DND-41 (cell line): ENCODE results near the gene TP63.

ENCODE experiments used
- ATAC-seq: fragments of 200-7000 bp; cut with Tn5 transposase; 3 replicates; pipeline ENCODE4 v1.9.1; 2021; ENCODE audit warnings: low read depth; ENCODE audit not compliant: insufficient read depth
- DNase-seq: peaks from one replicate; pipeline ENCODE4 v3.0.0-alpha.2; 2020
- H2AFZ ChIP-seq: 2 replicates; pipeline ENCODE4 v1.6.0; 2012; ENCODE audit warnings: low read depth, low read length
- H3K27ac ChIP-seq: 2 replicates; pipeline ENCODE4 v1.5.1; 2012; ENCODE audit warnings: low read length, inconsistent platforms
- H3K27me3 ChIP-seq: fragments of 200-600 bp; sonication (generic); 2 replicates; pipeline ENCODE4 v1.6.0; 2012; ENCODE audit warnings: low read length, mild to moderate bottlenecking, inconsistent platforms; ENCODE audit not compliant: insufficient read depth, poor library complexity
- H3K36me3 ChIP-seq: 2 replicates; pipeline ENCODE4 v1.5.1; 2012; ENCODE audit warnings: low read length, inconsistent platforms; ENCODE audit not compliant: insufficient read depth
- H3K4me1 ChIP-seq: 2 replicates; pipeline ENCODE4 v1.5.1; 2012; ENCODE audit warnings: mild to moderate bottlenecking, low read length; ENCODE audit not compliant: insufficient read depth
- H3K4me2 ChIP-seq: 2 replicates; pipeline ENCODE4 v1.6.0; 2012; ENCODE audit warnings: mild to moderate bottlenecking, moderate library complexity, low read length, inconsistent platforms; ENCODE audit not compliant: insufficient read depth
- H3K4me3 ChIP-seq, 2 experiments: fragments of 200-600 bp in 1 of 2; shearing (Covaris generic) in 1 of 2; 2 replicates each; pipeline ENCODE4 v1.5.1; 2012 to 2016; ENCODE audit warnings: inconsistent platforms in 2 of 2, low read length in 2 of 2, mild to moderate bottlenecking in 2 of 2, low read depth in 1 of 2, moderate library complexity in 1 of 2
- H3K79me2 ChIP-seq: 2 replicates; pipeline ENCODE4 v1.6.0; 2012; ENCODE audit warnings: low read length, inconsistent platforms; ENCODE audit not compliant: insufficient read depth
- H3K9ac ChIP-seq: 2 replicates; pipeline ENCODE4 v1.6.0; 2012; ENCODE audit warnings: low read depth, mild to moderate bottlenecking, inconsistent platforms, low read length, moderate library complexity
- H3K9me3 ChIP-seq: 2 replicates; pipeline ENCODE4 v1.5.1; 2012; ENCODE audit warnings: low read length, moderate library complexity, mild to moderate bottlenecking, inconsistent platforms; ENCODE audit not compliant: insufficient read depth, severe bottlenecking
- H4K20me1 ChIP-seq: 2 replicates; pipeline ENCODE4 v1.6.0; 2012; ENCODE audit warnings: low read length; ENCODE audit not compliant: insufficient read depth
- EZH2 ChIP-seq: IDR thresholded peaks from 3 replicates; pipeline ENCODE4 v1.6.1; 2012; ENCODE audit warnings: borderline replicate concordance, low read depth, mild to moderate bottlenecking, moderate library complexity, low read length, inconsistent platforms; ENCODE audit not compliant: severe bottlenecking
- TF ChIP-seq, protein P1 (sequence below): IDR thresholded peaks from 2 replicates; pipeline ENCODE4 v1.5.1; 2012; ENCODE audit warnings: borderline replicate concordance, low read length, moderate library complexity, mild to moderate bottlenecking; ENCODE audit not compliant: poor library complexity, severe bottlenecking; ENCODE audit errors: extremely low read depth

TP63 gene

DNA sequence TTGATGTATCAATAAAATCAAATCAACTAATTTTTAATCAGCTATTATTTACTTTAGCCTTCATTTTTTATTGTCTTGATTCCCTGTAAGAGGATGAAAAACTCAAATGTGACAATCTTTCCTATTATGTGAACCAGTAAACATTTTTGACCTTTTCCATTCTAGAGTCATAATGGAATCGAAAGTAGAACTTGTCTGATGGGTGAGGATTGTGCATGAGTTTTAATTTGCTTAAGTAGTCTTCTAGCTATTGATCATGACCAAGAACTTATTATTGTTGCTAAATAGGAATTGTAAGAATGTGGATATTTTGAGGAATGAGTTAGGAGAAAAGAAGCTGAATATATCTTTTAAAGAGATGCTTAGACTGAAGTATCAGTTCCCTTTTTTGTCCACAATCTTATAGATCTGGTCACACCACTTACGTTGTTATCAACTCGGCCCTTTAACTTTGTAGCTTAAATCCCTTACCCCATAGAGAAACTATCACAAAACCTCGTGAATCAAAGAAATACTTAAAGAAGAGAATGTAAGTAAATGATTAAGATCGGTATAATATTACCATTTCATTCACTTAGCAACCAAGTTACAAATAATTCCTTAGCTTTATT, 147.3 kb downstream of the TP63 start:
- Histone ChIP-seq H3K9me3 (no peaks in the 10 kb centered on the region), H3K27ac (no peak overlapping the region), H3K27me3 (peaks cover 8% of the 10 kb centered on the region), H2AFZ (no peak overlapping the region), H3K36me3 (no peaks in the 10 kb centered on the region), H3K9ac (no peak overlapping the region), H3K4me1 (no peaks in the 10 kb centered on the region), H3K4me2 (no peak overlapping the region), H3K79me2 (no peaks in the 10 kb centered on the region), H4K20me1 (no peaks in the 10 kb centered on the region), H3K4me3 (no peak overlapping the region)
- DNase-seq (no peak), ATAC-seq (no peak)
- TF ChIP-seq, protein P1, sequence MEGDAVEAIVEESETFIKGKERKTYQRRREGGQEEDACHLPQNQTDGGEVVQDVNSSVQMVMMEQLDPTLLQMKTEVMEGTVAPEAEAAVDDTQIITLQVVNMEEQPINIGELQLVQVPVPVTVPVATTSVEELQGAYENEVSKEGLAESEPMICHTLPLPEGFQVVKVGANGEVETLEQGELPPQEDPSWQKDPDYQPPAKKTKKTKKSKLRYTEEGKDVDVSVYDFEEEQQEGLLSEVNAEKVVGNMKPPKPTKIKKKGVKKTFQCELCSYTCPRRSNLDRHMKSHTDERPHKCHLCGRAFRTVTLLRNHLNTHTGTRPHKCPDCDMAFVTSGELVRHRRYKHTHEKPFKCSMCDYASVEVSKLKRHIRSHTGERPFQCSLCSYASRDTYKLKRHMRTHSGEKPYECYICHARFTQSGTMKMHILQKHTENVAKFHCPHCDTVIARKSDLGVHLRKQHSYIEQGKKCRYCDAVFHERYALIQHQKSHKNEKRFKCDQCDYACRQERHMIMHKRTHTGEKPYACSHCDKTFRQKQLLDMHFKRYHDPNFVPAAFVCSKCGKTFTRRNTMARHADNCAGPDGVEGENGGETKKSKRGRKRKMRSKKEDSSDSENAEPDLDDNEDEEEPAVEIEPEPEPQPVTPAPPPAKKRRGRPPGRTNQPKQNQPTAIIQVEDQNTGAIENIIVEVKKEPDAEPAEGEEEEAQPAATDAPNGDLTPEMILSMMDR, result no peak
- TF ChIP-seq EZH2, result no peak

DNA sequence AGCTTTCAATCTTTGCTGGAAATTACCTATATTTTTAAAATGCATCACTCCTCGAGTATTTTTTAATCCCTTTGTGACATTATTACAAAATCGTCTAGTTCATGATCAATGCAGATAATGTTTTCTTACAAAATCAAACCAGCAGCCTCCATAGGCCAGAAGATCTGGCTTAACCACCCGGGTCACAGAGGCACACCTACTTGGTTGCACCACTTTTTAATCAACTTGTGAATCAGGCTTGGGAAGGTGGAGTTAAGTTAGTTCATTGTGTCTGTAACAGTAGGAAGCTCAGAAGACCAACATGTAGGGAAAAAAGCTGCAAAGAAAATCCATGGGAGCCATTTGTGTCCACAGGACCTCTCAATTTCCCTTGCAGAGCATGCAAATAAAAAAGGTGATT, 148.0 kb downstream of the TP63 start:
- Histone ChIP-seq H2AFZ (no peak overlapping the region), H3K9me3 (no peaks in the 10 kb centered on the region), H3K4me2 (no peak overlapping the region), H4K20me1 (no peaks in the 10 kb centered on the region), H3K79me2 (no peaks in the 10 kb centered on the region), H3K4me1 (no peaks in the 10 kb centered on the region), H3K9ac (no peak overlapping the region), H3K36me3 (no peaks in the 10 kb centered on the region), H3K4me3 (no peak overlapping the region), H3K27ac (no peak overlapping the region), H3K27me3 (peaks cover 8% of the 10 kb centered on the region)
- ATAC-seq (no peak), DNase-seq (no peak)
- no peak for TF ChIP-seq EZH2
- TF ChIP-seq, protein P1, result no peak

DNA sequence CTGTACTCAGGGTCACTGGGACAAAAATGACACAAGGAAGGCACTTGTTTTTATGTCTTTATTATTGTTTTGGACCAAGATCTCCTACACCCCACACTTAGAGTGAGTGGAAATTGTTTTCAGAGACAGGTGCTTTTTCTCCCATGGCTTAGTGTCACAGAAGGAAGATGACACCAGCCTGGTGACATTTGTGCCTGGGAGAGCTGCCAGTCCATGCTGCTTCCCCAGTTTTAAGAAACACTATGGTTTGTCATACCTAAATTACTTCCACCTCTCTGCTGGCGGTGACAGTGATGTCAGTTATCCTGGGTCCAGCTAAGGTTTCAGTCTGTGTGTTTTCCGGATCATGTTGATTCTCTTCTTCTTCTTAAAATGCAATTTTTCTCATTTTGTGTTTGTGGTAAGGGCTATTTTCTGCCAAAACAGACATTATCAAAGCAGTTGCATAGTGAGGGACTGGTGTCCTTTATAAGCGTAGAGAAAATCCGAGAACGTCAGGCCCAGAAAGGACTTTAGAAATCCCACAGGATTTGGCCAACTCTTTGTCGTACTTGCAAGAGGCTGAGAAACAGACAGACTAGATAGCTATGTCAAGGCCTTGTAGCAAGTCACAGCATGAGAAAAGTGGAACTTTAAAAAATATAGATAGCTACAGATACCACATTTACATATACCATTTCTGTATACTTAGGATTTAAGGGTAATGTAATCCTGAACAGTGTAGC, 149.5 kb downstream of the TP63 start:
- no peak for TF ChIP-seq EZH2
- TF ChIP-seq, protein P1, result no peak

More for the DNA sequence above, 149.5 kb downstream of the TP63 start:
- Histone ChIP-seq H3K27me3 (peaks cover 8% of the 10 kb centered on the region), H3K9me3 (no peaks in the 10 kb centered on the region), H2AFZ (no peak overlapping the region), H3K4me2 (no peak overlapping the region), H3K27ac (no peak overlapping the region), H3K36me3 (no peaks in the 10 kb centered on the region), H3K4me1 (no peaks in the 10 kb centered on the region), H3K79me2 (no peaks in the 10 kb centered on the region), H3K4me3 (no peak overlapping the region), H3K9ac (no peak overlapping the region), H4K20me1 (no peaks in the 10 kb centered on the region)
- DNase-seq, result no peak
- no peak for ATAC-seq
